GM13976 (cell line): ENCODE results near the gene NPSR1.
"Not testable (repeated sequence)": the region's sequence is repeated elsewhere in the genome, so short reads cannot be mapped to it uniquely, and the experiment has no call there.

Experiments
- DNase-seq: peaks from one replicate; pipeline ENCODE4 v3.0.0; 2012; ENCODE audit warnings: low spot score
- in situ Hi-C: fragments of 300-500 bp; cut with MboI; formaldehyde crosslinking; loops from one replicate; pipeline ENCODE4 v1.12.0; 2022; ENCODE audit warnings: low sequenced_read_pairs, mixed read lengths, inconsistent platforms; ENCODE audit not compliant: unreplicated experiment
- TF ChIP-seq, protein P1 (sequence below): IDR thresholded peaks from 2 replicates; pipeline ENCODE4 v1.5.1; 2012; ENCODE audit warnings: borderline replicate concordance, mild to moderate bottlenecking; ENCODE audit not compliant: insufficient read depth; ENCODE audit errors: extremely low read depth, missing control alignments, control extremely low read depth

NPSR1 gene, protein sequence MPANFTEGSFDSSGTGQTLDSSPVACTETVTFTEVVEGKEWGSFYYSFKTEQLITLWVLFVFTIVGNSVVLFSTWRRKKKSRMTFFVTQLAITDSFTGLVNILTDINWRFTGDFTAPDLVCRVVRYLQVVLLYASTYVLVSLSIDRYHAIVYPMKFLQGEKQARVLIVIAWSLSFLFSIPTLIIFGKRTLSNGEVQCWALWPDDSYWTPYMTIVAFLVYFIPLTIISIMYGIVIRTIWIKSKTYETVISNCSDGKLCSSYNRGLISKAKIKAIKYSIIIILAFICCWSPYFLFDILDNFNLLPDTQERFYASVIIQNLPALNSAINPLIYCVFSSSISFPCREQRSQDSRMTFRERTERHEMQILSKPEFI

DNA sequence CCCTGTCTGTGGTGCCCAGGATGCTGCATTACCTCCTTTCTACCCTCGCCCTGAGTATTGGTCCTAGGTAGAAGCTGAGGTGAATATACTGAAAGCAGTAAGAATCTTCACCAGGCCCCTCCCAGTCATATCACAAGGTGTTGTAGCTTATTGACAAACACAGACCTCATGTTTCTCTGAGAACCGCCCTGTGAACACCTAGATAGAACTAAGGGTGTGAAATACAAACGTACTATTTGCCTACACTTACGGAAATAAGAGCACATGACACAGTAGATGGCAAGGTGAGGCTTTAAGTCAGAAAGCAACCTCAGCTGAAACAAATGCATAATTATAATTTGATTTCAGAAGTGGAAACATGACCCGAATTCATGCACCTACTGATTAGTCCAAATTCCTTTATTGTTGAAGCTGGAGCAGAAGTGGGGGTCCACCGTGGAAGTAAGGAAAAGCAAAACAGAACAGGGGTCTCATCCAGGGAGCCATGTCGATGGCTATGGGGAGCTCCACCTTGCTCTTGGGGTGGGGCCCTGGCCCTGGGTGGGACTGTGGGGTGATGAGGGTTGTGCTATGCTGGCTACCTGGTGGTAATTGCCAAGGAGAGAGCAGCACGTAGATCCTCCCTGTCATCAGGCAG lies at the start of gene NPSR1:
Gene NPSR1 (plus strand): TSS at position 587 of the 637 bp plus-strand sequence. CDS start 195 bp downstream, outside the sequence.
- no peak for DNase-seq
- in situ Hi-C loops = no loop called here
- TF ChIP-seq, protein P1, sequence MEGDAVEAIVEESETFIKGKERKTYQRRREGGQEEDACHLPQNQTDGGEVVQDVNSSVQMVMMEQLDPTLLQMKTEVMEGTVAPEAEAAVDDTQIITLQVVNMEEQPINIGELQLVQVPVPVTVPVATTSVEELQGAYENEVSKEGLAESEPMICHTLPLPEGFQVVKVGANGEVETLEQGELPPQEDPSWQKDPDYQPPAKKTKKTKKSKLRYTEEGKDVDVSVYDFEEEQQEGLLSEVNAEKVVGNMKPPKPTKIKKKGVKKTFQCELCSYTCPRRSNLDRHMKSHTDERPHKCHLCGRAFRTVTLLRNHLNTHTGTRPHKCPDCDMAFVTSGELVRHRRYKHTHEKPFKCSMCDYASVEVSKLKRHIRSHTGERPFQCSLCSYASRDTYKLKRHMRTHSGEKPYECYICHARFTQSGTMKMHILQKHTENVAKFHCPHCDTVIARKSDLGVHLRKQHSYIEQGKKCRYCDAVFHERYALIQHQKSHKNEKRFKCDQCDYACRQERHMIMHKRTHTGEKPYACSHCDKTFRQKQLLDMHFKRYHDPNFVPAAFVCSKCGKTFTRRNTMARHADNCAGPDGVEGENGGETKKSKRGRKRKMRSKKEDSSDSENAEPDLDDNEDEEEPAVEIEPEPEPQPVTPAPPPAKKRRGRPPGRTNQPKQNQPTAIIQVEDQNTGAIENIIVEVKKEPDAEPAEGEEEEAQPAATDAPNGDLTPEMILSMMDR = no peak

DNA sequence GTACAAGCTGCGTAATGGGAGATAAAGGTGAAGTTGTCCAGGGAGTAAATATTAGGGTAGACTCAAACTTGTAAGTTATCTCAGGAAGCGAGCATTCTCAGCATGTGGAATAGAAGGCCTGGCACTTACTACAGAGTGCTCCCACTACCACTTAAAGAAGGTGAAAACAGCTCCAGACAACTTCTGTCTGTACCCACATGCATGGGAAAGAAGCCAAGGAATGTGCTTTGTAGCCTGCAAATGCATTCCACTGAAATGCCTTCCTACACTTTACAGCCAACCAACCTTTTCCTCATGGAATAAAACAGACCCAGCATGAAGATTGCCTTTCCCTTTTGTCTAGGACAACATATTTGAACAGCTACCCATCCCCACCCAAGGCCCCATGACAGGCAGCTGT lies 45.4 kb upstream of the NPSR1 start:
- in situ Hi-C loops = no loop called here
- TF ChIP-seq, protein P1 = no peak

DNA sequence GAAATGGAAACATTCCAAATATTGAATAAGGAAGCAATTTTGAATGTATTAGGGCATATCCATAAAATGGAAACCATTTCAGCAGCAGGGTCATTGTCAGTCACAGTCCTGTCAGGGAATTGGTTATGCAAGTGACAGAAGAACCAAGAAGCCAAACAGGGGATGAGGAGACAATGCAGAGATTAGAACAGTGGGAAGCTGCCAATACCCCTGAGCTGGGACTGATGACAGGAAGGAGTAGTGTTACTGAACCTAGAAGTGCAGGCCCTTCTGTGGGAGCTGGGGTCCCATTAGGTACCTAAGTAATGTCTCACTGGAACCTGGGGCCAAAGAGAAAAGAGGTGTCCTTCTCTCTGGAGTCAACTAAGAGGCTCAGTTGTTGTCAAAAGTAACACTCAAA lies 37.6 kb upstream of the NPSR1 start:
- no peak for DNase-seq
- TF ChIP-seq, protein P1 = no peak
- in situ Hi-C loops = no loop called here

More for the DNA sequence above, 45.4 kb upstream of the NPSR1 start:
- DNase-seq = no peak

GRCh38 chr7:34622182-34622581 lies 35.8 kb upstream of the NPSR1 start:
- in situ Hi-C loops = no loop called here
- no peak for DNase-seq
- TF ChIP-seq, protein P1 = no peak

- in situ Hi-C loops = no loop called here
- TF ChIP-seq, protein P1 = no peak
- no peak for DNase-seq
These were observed 35.2 kb upstream of the NPSR1 start for GRCh38 chr7:34622771-34623250.

GRCh38 chr7:34628618-34629017 lies 29.4 kb upstream of the NPSR1 start:
- in situ Hi-C loops, DNase-seq: not testable (repeated sequence)

DNA sequence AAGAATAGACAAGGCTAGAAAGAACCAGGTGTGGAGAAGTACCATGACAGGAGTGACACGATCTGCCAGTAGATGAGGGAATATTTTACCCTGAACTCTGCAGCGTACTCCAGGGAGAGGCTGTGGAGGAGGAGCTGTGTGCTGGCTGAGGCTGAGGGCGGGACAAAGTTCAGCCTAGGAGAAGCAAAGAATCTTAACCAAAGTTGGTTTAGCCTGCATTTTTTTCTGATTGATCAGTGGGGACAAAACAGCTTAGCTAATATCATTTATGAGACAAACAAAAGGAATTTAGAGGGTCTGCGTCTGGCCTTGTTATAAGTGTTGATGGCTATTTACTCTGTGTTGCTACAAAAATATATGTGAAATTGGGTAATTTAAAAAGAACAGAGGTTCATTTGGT lies 5.2 kb upstream of the NPSR1 start:
- TF ChIP-seq, protein P1 = no peak
- in situ Hi-C loops = no loop called here
- DNase-seq = no peak
